Measurements from ENCODE around the gene GLRX3. TPM values are rescaled to one million over a fixed set of nuclear protein-coding genes. Genes with fewer than 3 reads are reported as not detected.

The GLRX3 gene
- total RNA-seq, 2 donors from 2014 or later: 50.0 to 86.5 TPM

DNA sequence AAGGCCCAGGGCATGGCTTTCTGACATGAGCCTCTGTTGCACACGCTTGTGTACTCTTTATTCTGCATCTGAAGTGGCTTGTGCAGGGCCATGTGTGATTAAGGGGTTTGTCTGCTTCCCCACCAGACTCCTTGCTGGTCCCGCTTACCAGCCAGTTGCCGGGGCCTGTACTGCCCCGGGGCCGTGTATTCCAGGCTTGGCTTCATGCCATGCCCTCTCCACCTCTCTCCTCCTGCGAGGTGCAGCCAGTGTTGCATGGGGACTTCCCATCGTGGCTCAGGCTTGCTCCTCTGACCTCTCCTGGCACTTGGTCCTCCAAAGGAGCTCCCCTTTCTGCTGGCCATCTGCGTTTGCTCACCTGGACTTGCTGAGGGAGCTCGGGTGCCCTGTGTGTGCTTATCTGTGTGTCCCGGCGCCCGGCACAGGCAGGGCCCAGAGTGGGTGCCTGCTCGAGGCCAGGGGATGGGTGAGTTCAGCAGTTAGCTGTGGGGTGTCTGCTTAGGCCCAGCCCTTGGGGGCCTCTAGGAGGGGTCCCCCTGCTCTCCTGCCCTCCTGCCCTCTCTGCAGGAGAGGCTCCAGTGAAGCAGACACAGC lies 14.6 kb upstream of the GLRX3 start:
- H3K4me1 ChIP-seq: no peaks in the 10 kb centered on the region
- DNase-seq: no peak
- H3K4me3 ChIP-seq: no peak overlapping the region
- no peaks in the 10 kb centered on the region for H3K27me3 ChIP-seq
- H3K27ac ChIP-seq: no peak overlapping the region
- H3K9me3 ChIP-seq: no peaks in the 10 kb centered on the region
- H3K9ac ChIP-seq (ENCODE audit: low read depth in 2 of 2, low read length in 2 of 2): no peak overlapping the region
- TF ChIP-seq, protein P1, sequence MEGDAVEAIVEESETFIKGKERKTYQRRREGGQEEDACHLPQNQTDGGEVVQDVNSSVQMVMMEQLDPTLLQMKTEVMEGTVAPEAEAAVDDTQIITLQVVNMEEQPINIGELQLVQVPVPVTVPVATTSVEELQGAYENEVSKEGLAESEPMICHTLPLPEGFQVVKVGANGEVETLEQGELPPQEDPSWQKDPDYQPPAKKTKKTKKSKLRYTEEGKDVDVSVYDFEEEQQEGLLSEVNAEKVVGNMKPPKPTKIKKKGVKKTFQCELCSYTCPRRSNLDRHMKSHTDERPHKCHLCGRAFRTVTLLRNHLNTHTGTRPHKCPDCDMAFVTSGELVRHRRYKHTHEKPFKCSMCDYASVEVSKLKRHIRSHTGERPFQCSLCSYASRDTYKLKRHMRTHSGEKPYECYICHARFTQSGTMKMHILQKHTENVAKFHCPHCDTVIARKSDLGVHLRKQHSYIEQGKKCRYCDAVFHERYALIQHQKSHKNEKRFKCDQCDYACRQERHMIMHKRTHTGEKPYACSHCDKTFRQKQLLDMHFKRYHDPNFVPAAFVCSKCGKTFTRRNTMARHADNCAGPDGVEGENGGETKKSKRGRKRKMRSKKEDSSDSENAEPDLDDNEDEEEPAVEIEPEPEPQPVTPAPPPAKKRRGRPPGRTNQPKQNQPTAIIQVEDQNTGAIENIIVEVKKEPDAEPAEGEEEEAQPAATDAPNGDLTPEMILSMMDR (IDR thresholded peaks at IDR 0.05): no peak
- intact Hi-C loops (cut with DNase I): no loop called here
- H3K36me3 ChIP-seq: no peaks in the 10 kb centered on the region

GRCh38 chr10:130127364-130128061 lies 8.7 kb upstream of the GLRX3 start:
- peak; percentile 49 for DNase-seq
- Histone ChIP-seq H3K27me3 (peaks cover 7% of the 10 kb centered on the region), H3K9ac (ENCODE audit: low read depth in 2 of 2, low read length in 2 of 2) (no peak overlapping the region), H3K36me3 (no peaks in the 10 kb centered on the region), H3K4me1 (no peaks in the 10 kb centered on the region), H3K9me3 (no peaks in the 10 kb centered on the region), H3K27ac (no peak overlapping the region), H3K4me3 (no peak overlapping the region)
- intact Hi-C loops (cut with DNase I): no loop called here
- TF ChIP-seq, protein P1 (IDR thresholded peaks at IDR 0.05): peak; percentile 66

DNA sequence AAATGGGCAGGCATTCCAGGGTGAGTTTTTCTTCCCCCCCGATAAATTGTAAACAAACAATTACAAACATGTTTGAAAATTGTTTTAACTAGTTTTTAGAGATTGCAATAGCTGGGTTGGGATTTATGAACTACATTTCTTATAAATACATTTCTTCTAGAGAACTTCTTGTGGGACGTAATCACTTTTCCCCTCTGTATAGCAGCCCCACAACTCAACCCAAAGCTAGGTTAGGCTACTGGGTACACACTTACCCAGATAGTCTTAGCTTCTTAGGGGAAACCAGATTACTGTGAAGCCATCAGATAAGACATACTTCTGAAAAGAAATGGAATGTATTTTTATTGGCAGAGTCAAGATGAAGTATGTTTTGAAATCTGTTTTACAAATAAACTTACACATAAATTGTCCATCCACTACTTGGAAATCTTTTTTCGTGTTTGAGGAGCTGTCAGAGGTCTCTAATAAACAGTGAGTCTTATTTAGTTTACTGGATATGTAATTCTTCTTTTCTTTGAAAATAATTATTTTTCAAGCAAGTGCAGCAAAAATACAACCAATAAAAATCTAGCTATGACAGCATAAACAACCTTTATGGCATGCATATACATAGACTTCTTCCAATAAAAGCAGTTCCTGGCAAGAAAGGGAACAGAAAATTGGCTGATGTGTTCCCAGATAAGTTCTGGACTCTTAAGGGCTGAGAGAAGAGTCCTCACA lies 8.0 kb upstream of the GLRX3 start:
- H3K4me1 ChIP-seq: no peaks in the 10 kb centered on the region
- TF ChIP-seq, protein P1 (IDR thresholded peaks at IDR 0.05): no peak
- H3K27ac ChIP-seq: no peak overlapping the region
- H3K27me3 ChIP-seq: peaks cover 7% of the 10 kb centered on the region
- H3K9me3 ChIP-seq: no peaks in the 10 kb centered on the region
- no peak for DNase-seq
- H3K9ac ChIP-seq (ENCODE audit: low read depth in 2 of 2, low read length in 2 of 2): no peak overlapping the region
- no peaks in the 10 kb centered on the region for H3K36me3 ChIP-seq
- H3K4me3 ChIP-seq: no peak overlapping the region
- intact Hi-C loops (cut with DNase I): no loop called here

GRCh38 chr10:130128922-130129321 lies 7.3 kb upstream of the GLRX3 start:
- no peak overlapping the region for H3K4me3 ChIP-seq
- no peak overlapping the region for H3K9ac ChIP-seq (ENCODE audit: low read depth in 2 of 2, low read length in 2 of 2)
- H3K27me3 ChIP-seq: peaks cover 7% of the 10 kb centered on the region
- intact Hi-C loops (cut with DNase I): no loop called here
- TF ChIP-seq, protein P1 (IDR thresholded peaks at IDR 0.05): no peak
- H3K9me3 ChIP-seq: no peaks in the 10 kb centered on the region
- no peaks in the 10 kb centered on the region for H3K36me3 ChIP-seq
- no peak overlapping the region for H3K27ac ChIP-seq
- H3K4me1 ChIP-seq: no peaks in the 10 kb centered on the region
- DNase-seq: no peak

DNA sequence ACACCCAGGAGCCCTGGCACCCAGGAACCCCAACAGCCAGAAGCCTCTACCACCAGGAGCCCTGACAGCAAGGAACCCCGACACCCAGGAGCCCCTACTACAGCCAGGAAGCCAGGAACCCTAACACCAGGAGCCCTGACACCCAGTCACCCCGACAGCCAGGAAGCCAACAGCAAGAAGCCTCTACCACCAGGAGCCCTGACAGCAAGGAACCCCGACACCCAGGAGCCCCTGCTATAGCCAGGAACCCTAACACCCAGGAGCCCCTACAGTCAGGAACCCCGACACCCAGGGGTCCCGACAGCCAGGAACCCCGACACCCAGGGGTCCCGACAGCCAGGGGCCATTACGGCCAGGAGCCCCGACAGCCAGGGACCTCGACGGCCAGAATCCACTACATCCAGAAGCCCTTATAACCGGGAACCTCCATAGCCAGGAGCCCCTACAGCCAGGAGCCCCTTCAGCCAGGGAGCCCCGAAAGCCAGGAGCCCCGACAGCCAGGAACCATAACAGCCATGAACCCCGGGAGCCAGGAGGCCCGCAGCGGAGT lies 440 bp upstream of the GLRX3 start:
- Histone ChIP-seq H3K27ac (peak overlapping the region; percentile 75), H3K36me3 (no peaks in the 10 kb centered on the region), H3K27me3 (no peaks in the 10 kb centered on the region), H3K4me3 (peak overlapping the region; percentile 96), H3K9me3 (no peaks in the 10 kb centered on the region), H3K4me1 (peaks cover 3% of the 10 kb centered on the region), H3K9ac (ENCODE audit: low read depth in 2 of 2, low read length in 2 of 2) (peak overlapping the region; percentile 77 to 82)
- TF ChIP-seq, protein P1 (IDR thresholded peaks at IDR 0.05): no peak
- no peak for DNase-seq
- intact Hi-C loops (cut with DNase I): loop anchor here (2.0 kb wide), 1 partner anchor 23 kb away; no protein-coding TSS in a partner anchor

All from colonic mucosa (tissue), 4 donors.